ENCODE measurements around the gene E2F4. TPM values are rescaled to one million over a fixed set of nuclear protein-coding genes. Genes with fewer than 3 reads are reported as not detected.

Gene E2F4
- polyA plus RNA-seq, 2 of the 4 experiments (the other 2 are of a cell fraction) = 65.1 to 66.6 TPM

DNA sequence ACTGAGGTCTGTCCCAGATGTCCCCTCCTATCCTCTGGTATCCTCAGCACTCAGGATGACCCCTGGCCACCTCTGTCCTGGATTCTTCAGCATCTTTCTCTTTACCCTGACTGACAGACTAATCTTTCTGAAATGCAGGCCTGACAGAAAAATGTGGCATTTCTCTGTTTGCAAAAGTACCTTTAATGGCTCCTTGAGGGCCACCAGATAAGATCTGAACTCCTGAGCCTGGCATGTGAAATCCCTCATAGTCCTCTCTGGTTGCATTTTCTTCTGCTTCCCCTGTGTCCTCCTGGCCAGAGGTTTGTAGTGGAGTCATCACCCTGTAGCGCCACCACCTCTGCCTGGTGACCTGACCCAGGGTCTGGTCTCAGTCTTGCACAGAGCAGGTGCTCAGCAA is 4.9 kb downstream of the E2F4 start:
- TF ChIP-seq NPAS2 (CRISPR knock-in tag; IDR thresholded peaks at IDR 0.05; ENCODE audit: borderline replicate concordance) = no peak

DNA sequence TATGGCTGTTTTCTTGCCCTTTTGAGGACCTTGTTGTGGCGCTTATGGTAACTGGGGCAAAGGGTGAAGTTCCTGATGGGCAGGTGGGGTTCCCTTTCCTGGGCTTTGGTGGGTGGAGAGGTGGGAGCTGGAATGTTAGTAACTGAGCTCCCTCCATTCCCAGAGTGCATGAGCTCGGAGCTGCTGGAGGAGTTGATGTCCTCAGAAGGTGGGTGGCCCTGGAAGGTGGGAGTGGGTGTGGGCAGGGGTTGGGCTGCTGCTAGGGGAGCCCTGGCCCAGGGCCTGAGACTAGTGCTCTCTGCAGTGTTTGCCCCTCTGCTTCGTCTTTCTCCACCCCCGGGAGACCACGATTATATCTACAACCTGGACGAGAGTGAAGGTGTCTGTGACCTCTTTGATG is 5.7 kb downstream of the E2F4 start:
- POLR2A ChIA-PET = interaction anchor here (0.6 to 1.6 kb wide), 4 partner anchors 10 to 48 kb away, joined by 3 to 5 read pairs (median 4); partner anchors contain the start of gene TMEM208
- Histone ChIP-seq H3K27ac (no peak overlapping the region), H3K9me3 (no peaks in the 10 kb centered on the region), H3K4me3 (no peak overlapping the region), H3K4me1 (peaks cover 22% of the 10 kb centered on the region), H3K4me2 (no peak overlapping the region)
- CTCF ChIA-PET = interaction anchor here (0.6 to 10.3 kb wide), 28 partner anchors 9 to 532 kb away, joined by 3 to 105 read pairs (median 6); partner anchors contain the start of genes EXOC3L1, FBXL8, FHOD1 and TMEM208
- WGBS (ENCODE audit: missing lambda C conversion rate) = 75% methylated on average over 6 of the region's 6 CpGs
- FAIRE-seq = no peak
- DNase-seq (ENCODE audit: low read depth in 1 of 2, low spot score in 1 of 2) = no peak
- TF ChIP-seq EP300 (IDR thresholded peaks at IDR 0.05) = no peak
- peak in 1 of 2 experiments; percentile 2; a peak in 1 of 6 replicates for ATAC-seq

More for the DNA sequence above, 4.9 kb downstream of the E2F4 start:
- H3K4me1 ChIP-seq = peaks cover 22% of the 10 kb centered on the region
- ATAC-seq = no peak
- H3K4me2 ChIP-seq = no peak overlapping the region
- FAIRE-seq = no peak
- H3K9me3 ChIP-seq = no peaks in the 10 kb centered on the region
- DNase-seq (ENCODE audit: low read depth in 1 of 2, low spot score in 1 of 2) = no peak
- CTCF ChIA-PET = interaction anchor here (0.6 to 10.3 kb wide), 10 partner anchors 8 to 281 kb away, joined by 3 to 105 read pairs (median 8); partner anchors contain the start of genes EXOC3L1, FBXL8, FHOD1 and TRADD
- H3K27ac ChIP-seq = no peak overlapping the region
- 92% methylated on average over 1 of the region's 1 CpG for WGBS (ENCODE audit: missing lambda C conversion rate)
- POLR2A ChIA-PET = no interaction called here
- no peak overlapping the region for H3K4me3 ChIP-seq

DNA sequence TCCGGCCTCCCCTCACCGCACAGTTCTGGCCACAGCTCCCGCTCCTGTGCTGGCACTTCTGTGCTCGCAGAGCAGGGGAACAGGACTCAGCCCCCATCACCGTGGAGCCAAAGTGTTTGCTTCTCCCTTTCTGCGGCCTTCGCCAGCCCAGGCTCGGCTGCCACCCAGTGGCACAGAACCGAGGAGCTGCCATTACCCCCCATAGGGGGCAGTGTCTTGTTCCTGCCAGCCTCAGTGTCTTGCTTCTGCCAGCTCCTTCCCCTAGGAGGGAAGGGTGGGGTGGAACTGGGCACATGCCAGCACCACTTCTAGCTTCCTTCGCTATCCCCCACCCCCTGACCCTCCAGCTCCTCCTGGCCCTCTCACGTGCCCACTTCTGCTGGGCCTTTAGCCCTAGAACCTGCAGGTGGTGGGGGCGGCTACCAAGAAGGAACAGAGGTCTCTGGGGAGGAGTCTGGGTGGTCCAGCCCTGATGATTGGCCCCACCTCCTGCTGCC is 6.3 kb downstream of the E2F4 start:
- H3K4me2 ChIP-seq = no peak overlapping the region
- peak; percentile 66 to 93 for DNase-seq (ENCODE audit: low read depth in 1 of 2, low spot score in 1 of 2)
- no peak overlapping the region for H3K4me3 ChIP-seq
- ChIA-PET POLR2A (interaction anchor here (0.6 to 1.6 kb wide), 4 partner anchors 10 to 48 kb away, joined by 3 to 5 read pairs (median 4); partner anchors contain the start of gene TMEM208), CTCF (interaction anchor here (0.6 to 10.3 kb wide), 29 partner anchors 10 to 411 kb away, joined by 3 to 105 read pairs (median 5); partner anchors contain the start of genes ATP6V0D1, EXOC3L1, FBXL8 and FHOD1)
- WGBS (ENCODE audit: missing lambda C conversion rate) = 66% methylated on average over 11 of the region's 12 CpGs
- TF ChIP-seq RAD21 (conservative IDR thresholded peaks at IDR 0.05 in 1 of 2, IDR thresholded peaks at IDR 0.05 in 1 of 2) (peak; percentile 44 to 47; a peak in 3 of 5 replicates), SMC3 (IDR thresholded peaks at IDR 0.05) (peak; percentile 49), ESRRA (IDR thresholded peaks at IDR 0.05; ENCODE audit: borderline replicate concordance, low read length) (no peak), JUN (IDR thresholded peaks at IDR 0.05) (peak in 1 of 2 experiments; percentile 40; a peak in 2 of 5 replicates)
- TF ChIP-seq, protein P1, sequence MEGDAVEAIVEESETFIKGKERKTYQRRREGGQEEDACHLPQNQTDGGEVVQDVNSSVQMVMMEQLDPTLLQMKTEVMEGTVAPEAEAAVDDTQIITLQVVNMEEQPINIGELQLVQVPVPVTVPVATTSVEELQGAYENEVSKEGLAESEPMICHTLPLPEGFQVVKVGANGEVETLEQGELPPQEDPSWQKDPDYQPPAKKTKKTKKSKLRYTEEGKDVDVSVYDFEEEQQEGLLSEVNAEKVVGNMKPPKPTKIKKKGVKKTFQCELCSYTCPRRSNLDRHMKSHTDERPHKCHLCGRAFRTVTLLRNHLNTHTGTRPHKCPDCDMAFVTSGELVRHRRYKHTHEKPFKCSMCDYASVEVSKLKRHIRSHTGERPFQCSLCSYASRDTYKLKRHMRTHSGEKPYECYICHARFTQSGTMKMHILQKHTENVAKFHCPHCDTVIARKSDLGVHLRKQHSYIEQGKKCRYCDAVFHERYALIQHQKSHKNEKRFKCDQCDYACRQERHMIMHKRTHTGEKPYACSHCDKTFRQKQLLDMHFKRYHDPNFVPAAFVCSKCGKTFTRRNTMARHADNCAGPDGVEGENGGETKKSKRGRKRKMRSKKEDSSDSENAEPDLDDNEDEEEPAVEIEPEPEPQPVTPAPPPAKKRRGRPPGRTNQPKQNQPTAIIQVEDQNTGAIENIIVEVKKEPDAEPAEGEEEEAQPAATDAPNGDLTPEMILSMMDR (IDR thresholded peaks at IDR 0.05) = peak; percentile 76
- FAIRE-seq = no peak
- no peaks in the 10 kb centered on the region for H3K9me3 ChIP-seq
- peaks cover 19% of the 10 kb centered on the region for H3K4me1 ChIP-seq
- H3K27ac ChIP-seq = no peak overlapping the region
- peak; percentile 76 to 89 for ATAC-seq

DNA sequence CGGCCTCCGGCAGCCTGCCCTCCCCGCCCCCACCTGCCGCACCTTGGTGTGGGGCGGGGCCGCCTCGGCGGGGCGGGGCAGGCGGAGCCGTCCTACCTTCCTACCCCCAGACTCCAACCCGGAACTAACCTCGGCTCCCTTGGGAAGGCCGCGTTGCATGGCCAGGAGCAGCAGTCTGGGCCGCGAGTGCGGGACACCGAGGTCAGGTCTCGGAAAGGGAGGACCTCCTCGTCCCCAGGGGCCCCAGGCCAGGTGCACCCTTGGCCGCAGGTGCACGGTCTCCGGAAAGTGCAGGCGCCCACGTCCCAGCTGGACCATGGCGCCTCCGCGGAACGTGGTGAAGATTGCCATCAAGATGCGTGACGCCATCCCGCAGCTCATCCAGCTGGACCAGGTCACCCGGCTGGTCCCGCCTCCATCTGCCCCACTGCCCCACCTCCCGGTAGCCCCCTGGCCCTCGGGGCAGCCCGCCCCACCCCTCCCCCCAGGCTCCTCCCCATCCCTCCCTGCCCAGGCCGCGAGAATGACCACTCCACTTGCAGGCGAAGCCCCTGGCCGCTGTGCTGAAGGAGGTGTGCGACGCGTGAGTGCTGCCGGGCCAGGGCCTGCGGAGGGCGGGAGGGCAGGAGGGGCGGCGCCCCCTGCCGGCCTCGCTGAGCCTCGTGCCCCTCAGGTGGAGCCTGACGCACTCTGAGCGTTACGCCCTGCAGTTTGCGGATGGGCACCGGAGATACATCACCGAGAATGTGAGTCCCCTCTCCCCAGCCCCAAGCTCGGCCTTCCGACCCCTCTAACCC is 7.3 kb downstream of the E2F4 start, which contains the start of gene ELMO3:
Gene ELMO3 (plus strand): TSS at position 121 of the 797 bp plus-strand sequence. CDS start 196 bp downstream, at position 317.
- H3K4me2 ChIP-seq = no peak within 1 kb of the TSS
- CTCF ChIA-PET = interaction anchor here (0.5 to 10.3 kb wide), 12 partner anchors 11 to 281 kb away, joined by 3 to 105 read pairs (median 8); partner anchors contain the start of genes ATP6V0D1, EXOC3L1 and TMEM208
- no peak within 1 kb of the TSS for H3K4me3 ChIP-seq
- POLR2A ChIA-PET = no interaction called here
- H3K9me3 ChIP-seq = no peaks in the 10 kb centered on the region
- no peak for FAIRE-seq
- DNase-seq (ENCODE audit: low read depth in 1 of 2, low spot score in 1 of 2) = no peak
- ATAC-seq = no peak
- H3K4me1 ChIP-seq = peaks cover 12% of the 10 kb centered on the region; the same call in 2 of the 3 replicates
- H3K27ac ChIP-seq = no peak within 1 kb of the TSS
- 91% methylated on average over 46 of the region's 61 CpGs for WGBS (ENCODE audit: missing lambda C conversion rate)
- TF ChIP-seq KDM5A (IDR thresholded peaks at IDR 0.05) = no peak
- no peak; a peak in 1 of 5 replicates for TF ChIP-seq JUN (IDR thresholded peaks at IDR 0.05)
- TF ChIP-seq NR3C1 (IDR thresholded peaks at IDR 0.05) = no peak
- TF ChIP-seq JUNB (IDR thresholded peaks at IDR 0.05) = no peak
- TF ChIP-seq, protein P2, sequence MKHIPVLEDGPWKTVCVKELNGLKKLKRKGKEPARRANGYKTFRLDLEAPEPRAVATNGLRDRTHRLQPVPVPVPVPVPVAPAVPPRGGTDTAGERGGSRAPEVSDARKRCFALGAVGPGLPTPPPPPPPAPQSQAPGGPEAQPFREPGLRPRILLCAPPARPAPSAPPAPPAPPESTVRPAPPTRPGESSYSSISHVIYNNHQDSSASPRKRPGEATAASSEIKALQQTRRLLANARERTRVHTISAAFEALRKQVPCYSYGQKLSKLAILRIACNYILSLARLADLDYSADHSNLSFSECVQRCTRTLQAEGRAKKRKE (CRISPR knock-in tag; IDR thresholded peaks at IDR 0.05; ENCODE audit: low read depth) = no peak
- TF ChIP-seq CBX8 (IDR thresholded peaks at IDR 0.05) = no peak
- TF ChIP-seq CHD2 (IDR thresholded peaks at IDR 0.05; ENCODE audit: low read length, partially characterized antibody) = no peak
- TF ChIP-seq ESRRA (IDR thresholded peaks at IDR 0.05; ENCODE audit: borderline replicate concordance, low read length) = no peak
- TF ChIP-seq RNF2 (IDR thresholded peaks at IDR 0.05; ENCODE audit: borderline replicate concordance, low read depth) = no peak
- TF ChIP-seq MAFK (IDR thresholded peaks at IDR 0.05; ENCODE audit: partially characterized antibody) = no peak
- TF ChIP-seq POLR2AphosphoS2 (conservative IDR thresholded peaks at IDR 0.05; ENCODE audit: low read length) = no peak
- TF ChIP-seq HOXA7 (CRISPR knock-in tag; IDR thresholded peaks at IDR 0.05) = no peak
- no peak for TF ChIP-seq ZSCAN20 (CRISPR knock-in tag; IDR thresholded peaks at IDR 0.05)
- TF ChIP-seq, protein P3, sequence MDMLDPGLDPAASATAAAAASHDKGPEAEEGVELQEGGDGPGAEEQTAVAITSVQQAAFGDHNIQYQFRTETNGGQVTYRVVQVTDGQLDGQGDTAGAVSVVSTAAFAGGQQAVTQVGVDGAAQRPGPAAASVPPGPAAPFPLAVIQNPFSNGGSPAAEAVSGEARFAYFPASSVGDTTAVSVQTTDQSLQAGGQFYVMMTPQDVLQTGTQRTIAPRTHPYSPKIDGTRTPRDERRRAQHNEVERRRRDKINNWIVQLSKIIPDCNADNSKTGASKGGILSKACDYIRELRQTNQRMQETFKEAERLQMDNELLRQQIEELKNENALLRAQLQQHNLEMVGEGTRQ (IDR thresholded peaks at IDR 0.05) = no peak
- TF ChIP-seq, protein P4, sequence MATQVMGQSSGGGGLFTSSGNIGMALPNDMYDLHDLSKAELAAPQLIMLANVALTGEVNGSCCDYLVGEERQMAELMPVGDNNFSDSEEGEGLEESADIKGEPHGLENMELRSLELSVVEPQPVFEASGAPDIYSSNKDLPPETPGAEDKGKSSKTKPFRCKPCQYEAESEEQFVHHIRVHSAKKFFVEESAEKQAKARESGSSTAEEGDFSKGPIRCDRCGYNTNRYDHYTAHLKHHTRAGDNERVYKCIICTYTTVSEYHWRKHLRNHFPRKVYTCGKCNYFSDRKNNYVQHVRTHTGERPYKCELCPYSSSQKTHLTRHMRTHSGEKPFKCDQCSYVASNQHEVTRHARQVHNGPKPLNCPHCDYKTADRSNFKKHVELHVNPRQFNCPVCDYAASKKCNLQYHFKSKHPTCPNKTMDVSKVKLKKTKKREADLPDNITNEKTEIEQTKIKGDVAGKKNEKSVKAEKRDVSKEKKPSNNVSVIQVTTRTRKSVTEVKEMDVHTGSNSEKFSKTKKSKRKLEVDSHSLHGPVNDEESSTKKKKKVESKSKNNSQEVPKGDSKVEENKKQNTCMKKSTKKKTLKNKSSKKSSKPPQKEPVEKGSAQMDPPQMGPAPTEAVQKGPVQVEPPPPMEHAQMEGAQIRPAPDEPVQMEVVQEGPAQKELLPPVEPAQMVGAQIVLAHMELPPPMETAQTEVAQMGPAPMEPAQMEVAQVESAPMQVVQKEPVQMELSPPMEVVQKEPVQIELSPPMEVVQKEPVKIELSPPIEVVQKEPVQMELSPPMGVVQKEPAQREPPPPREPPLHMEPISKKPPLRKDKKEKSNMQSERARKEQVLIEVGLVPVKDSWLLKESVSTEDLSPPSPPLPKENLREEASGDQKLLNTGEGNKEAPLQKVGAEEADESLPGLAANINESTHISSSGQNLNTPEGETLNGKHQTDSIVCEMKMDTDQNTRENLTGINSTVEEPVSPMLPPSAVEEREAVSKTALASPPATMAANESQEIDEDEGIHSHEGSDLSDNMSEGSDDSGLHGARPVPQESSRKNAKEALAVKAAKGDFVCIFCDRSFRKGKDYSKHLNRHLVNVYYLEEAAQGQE (IDR thresholded peaks at IDR 0.05) = no peak
